ENCODE data around the gene NCOA5. TPM values are rescaled to one million over a fixed set of nuclear protein-coding genes. Genes with fewer than 3 reads are reported as not detected.
A peak's percentile ranks its signal among the peaks of the same experiment; 100 is the strongest.

NCOA5 gene
- total and polyA plus RNA-seq, 3 experiments from 2014 or later, result 28.7 to 36.9 (median 34.9) TPM

GRCh38 chr20:46062151-46062550, 27.6 kb downstream of the NCOA5 start:
- DNase-seq, result no peak
- Histone ChIP-seq H3K9me3 (ENCODE audit: low read length) (no peaks in the 10 kb centered on the region), H3K27me3 (ENCODE audit: insufficient read depth, low read length, poor library complexity, severe bottlenecking) (no peaks in the 10 kb centered on the region), H3K4me3 (ENCODE audit: low read length) (no peak overlapping the region), H3K4me1 (ENCODE audit: insufficient read depth, low read length) (peaks cover 35% of the 10 kb centered on the region), H3K36me3 (ENCODE audit: insufficient read depth, low read length) (peaks cover 63% of the 10 kb centered on the region), H3K27ac (ENCODE audit: low read depth, low read length) (no peak overlapping the region)
- Mint-ChIP-seq H3K27ac (peak overlapping the region in 1 of 8 donors; percentile 12), H3K9me3 (no peaks in the 10 kb centered on the region), H3K4me1 (peaks cover 47 to 63% (median 63%) of the 10 kb centered on the region in 3 donors), H3K27me3 (peaks cover 5 to 8% of the 10 kb centered on the region in 2 donors), H3K36me3 (peaks cover 51 to 74% (median 62%) of the 10 kb centered on the region in 3 donors), H3K4me3 (peak overlapping the region in 1 of 7 donors; percentile 41)
- ChIA-PET POLR2A (interaction anchor here (0.6 kb wide), 1 partner anchor 19 kb away, joined by 8 read pairs; no protein-coding TSS in a partner anchor), CTCF (no interaction called here)

GRCh38 chr20:46060975-46061374, 28.8 kb downstream of the NCOA5 start:
- H3K27ac ChIP-seq (ENCODE audit: low read depth, low read length), result no peak overlapping the region
- H3K27me3 Mint-ChIP-seq, result peaks cover 5 to 8% of the 10 kb centered on the region in 2 donors
- CTCF ChIA-PET, result interaction anchor here (1.2 to 1.3 kb wide), 2 partner anchors 17 to 74 kb away, joined by 3 read pairs; no protein-coding TSS in a partner anchor
- peak overlapping the region in 4 of 8 donors; percentile 1 to 64 (median 54) for H3K27ac Mint-ChIP-seq
- peaks cover 49 to 62% (median 62%) of the 10 kb centered on the region in 3 donors for H3K36me3 Mint-ChIP-seq
- no peaks in the 10 kb centered on the region for H3K27me3 ChIP-seq (ENCODE audit: insufficient read depth, low read length, poor library complexity, severe bottlenecking)
- no peak overlapping the region for H3K4me3 ChIP-seq (ENCODE audit: low read length)
- DNase-seq, result no peak
- peaks cover 47 to 63% (median 63%) of the 10 kb centered on the region in 3 donors for H3K4me1 Mint-ChIP-seq
- peaks cover 35% of the 10 kb centered on the region for H3K4me1 ChIP-seq (ENCODE audit: insufficient read depth, low read length)
- H3K4me3 Mint-ChIP-seq, result peak overlapping the region in 4 of 7 donors; percentile 2 to 65 (median 50)
- peaks cover 51% of the 10 kb centered on the region for H3K36me3 ChIP-seq (ENCODE audit: insufficient read depth, low read length)
- POLR2A ChIA-PET, result no interaction called here
- H3K9me3 Mint-ChIP-seq, result no peaks in the 10 kb centered on the region
- no peaks in the 10 kb centered on the region for H3K9me3 ChIP-seq (ENCODE audit: low read length)

GRCh38 chr20:46060301-46060881, 29.4 kb downstream of the NCOA5 start:
- H3K36me3 Mint-ChIP-seq, result peaks cover 46 to 56% (median 56%) of the 10 kb centered on the region in 3 donors
- H3K9me3 Mint-ChIP-seq, result no peaks in the 10 kb centered on the region
- peak overlapping the region in 6 of 7 donors; percentile 17 to 65 (median 47) for H3K4me3 Mint-ChIP-seq
- H3K27ac Mint-ChIP-seq, result peak overlapping the region in 4 of 8 donors; percentile 1 to 64 (median 41)
- H3K27me3 Mint-ChIP-seq, result peaks cover 5 to 8% of the 10 kb centered on the region in 2 donors
- Histone ChIP-seq H3K4me1 (ENCODE audit: insufficient read depth, low read length) (peaks cover 35% of the 10 kb centered on the region), H3K27me3 (ENCODE audit: insufficient read depth, low read length, poor library complexity, severe bottlenecking) (no peaks in the 10 kb centered on the region), H3K36me3 (ENCODE audit: insufficient read depth, low read length) (peaks cover 45% of the 10 kb centered on the region), H3K4me3 (ENCODE audit: low read length) (no peak overlapping the region), H3K27ac (ENCODE audit: low read depth, low read length) (no peak overlapping the region), H3K9me3 (ENCODE audit: low read length) (no peaks in the 10 kb centered on the region)
- POLR2A ChIA-PET, result no interaction called here
- no peak for DNase-seq
- CTCF ChIA-PET, result interaction anchor here (1.2 to 1.3 kb wide), 2 partner anchors 18 to 74 kb away, joined by 3 read pairs; no protein-coding TSS in a partner anchor
- H3K4me1 Mint-ChIP-seq, result peaks cover 49 to 63% (median 63%) of the 10 kb centered on the region in 3 donors

GRCh38 chr20:46058599-46059281, 31.0 kb downstream of the NCOA5 start:
- Histone ChIP-seq H3K4me1 (ENCODE audit: insufficient read depth, low read length) (peaks cover 35% of the 10 kb centered on the region), H3K4me3 (ENCODE audit: low read length) (no peak overlapping the region), H3K9me3 (ENCODE audit: low read length) (no peaks in the 10 kb centered on the region), H3K27me3 (ENCODE audit: insufficient read depth, low read length, poor library complexity, severe bottlenecking) (no peaks in the 10 kb centered on the region), H3K36me3 (ENCODE audit: insufficient read depth, low read length) (peaks cover 29% of the 10 kb centered on the region), H3K27ac (ENCODE audit: low read depth, low read length) (no peak overlapping the region)
- H3K27me3 Mint-ChIP-seq, result peaks cover 5 to 8% of the 10 kb centered on the region in 2 donors
- peaks cover 30 to 40% (median 39%) of the 10 kb centered on the region in 3 donors for H3K36me3 Mint-ChIP-seq
- H3K4me3 Mint-ChIP-seq, result peak overlapping the region in 2 of 7 donors; percentile 9 to 59
- ChIA-PET CTCF (interaction anchor here (0.6 kb wide), 1 partner anchor 66 kb away, joined by 5 read pairs; no protein-coding TSS in a partner anchor), POLR2A (no interaction called here)
- DNase-seq, result no peak
- H3K4me1 Mint-ChIP-seq, result peaks cover 49 to 54% (median 54%) of the 10 kb centered on the region in 3 donors
- H3K9me3 Mint-ChIP-seq, result no peaks in the 10 kb centered on the region
- no peak overlapping the region for H3K27ac Mint-ChIP-seq

- no peaks in the 10 kb centered on the region for H3K9me3 ChIP-seq (ENCODE audit: low read length)
- H3K36me3 ChIP-seq (ENCODE audit: insufficient read depth, low read length), result peaks cover 22% of the 10 kb centered on the region
- ChIA-PET POLR2A (no interaction called here), CTCF (interaction anchor here (0.6 to 1.0 kb wide), 2 partner anchors 8 to 67 kb away, joined by 3 to 5 read pairs; no protein-coding TSS in a partner anchor)
- DNase-seq, result no peak
- Mint-ChIP-seq H3K4me1 (peaks cover 44 to 49% (median 48%) of the 10 kb centered on the region in 3 donors), H3K27ac (peak overlapping the region in 1 of 8 donors; percentile 85), H3K4me3 (peak overlapping the region in 4 of 7 donors; percentile 9 to 32 (median 23)), H3K9me3 (no peaks in the 10 kb centered on the region), H3K27me3 (peaks cover 5 to 8% of the 10 kb centered on the region in 2 donors), H3K36me3 (peaks cover 24 to 34% (median 33%) of the 10 kb centered on the region in 3 donors)
- no peak overlapping the region for H3K4me3 ChIP-seq (ENCODE audit: low read length)
- no peak overlapping the region for H3K27ac ChIP-seq (ENCODE audit: low read depth, low read length)
- H3K27me3 ChIP-seq (ENCODE audit: insufficient read depth, low read length, poor library complexity, severe bottlenecking), result no peaks in the 10 kb centered on the region
- H3K4me1 ChIP-seq (ENCODE audit: insufficient read depth, low read length), result peaks cover 35% of the 10 kb centered on the region
Observed at GRCh38 chr20:46057856-46058598, 31.7 kb downstream of the NCOA5 start.

- Mint-ChIP-seq H3K4me3 (peak overlapping the region in 1 of 7 donors; percentile 24), H3K9me3 (no peaks in the 10 kb centered on the region), H3K27ac (peak overlapping the region in 1 of 8 donors; percentile 19), H3K27me3 (peaks cover 4 to 5% of the 10 kb centered on the region in 2 donors), H3K36me3 (peaks cover 17 to 26% (median 25%) of the 10 kb centered on the region in 3 donors), H3K4me1 (peaks cover 41 to 43% (median 41%) of the 10 kb centered on the region in 3 donors)
- H3K4me3 ChIP-seq (ENCODE audit: low read length), result no peak overlapping the region
- no peaks in the 10 kb centered on the region for H3K27me3 ChIP-seq (ENCODE audit: insufficient read depth, low read length, poor library complexity, severe bottlenecking)
- no peak overlapping the region for H3K27ac ChIP-seq (ENCODE audit: low read depth, low read length)
- H3K36me3 ChIP-seq (ENCODE audit: insufficient read depth, low read length), result peaks cover 14% of the 10 kb centered on the region
- ChIA-PET POLR2A (no interaction called here), CTCF (interaction anchor here (1.0 kb wide), 1 partner anchor 9 kb away, joined by 3 read pairs; no protein-coding TSS in a partner anchor)
- no peak for DNase-seq
- H3K9me3 ChIP-seq (ENCODE audit: low read length), result no peaks in the 10 kb centered on the region
- H3K4me1 ChIP-seq (ENCODE audit: insufficient read depth, low read length), result peaks cover 35% of the 10 kb centered on the region
Observed at GRCh38 chr20:46056970-46057855, 32.5 kb downstream of the NCOA5 start.

Data from CD8-positive, alpha-beta memory T cell (primary cell).